GM12872 (cell line): ENCODE measurements around the gene ABHD6.

Source experiments
- TF ChIP-seq, protein P1 (sequence below): IDR thresholded peaks from 3 replicates; pipeline ENCODE4 v1.5.1; 2011; ENCODE audit warnings: low read depth, mild to moderate bottlenecking, low read length, moderate library complexity; ENCODE audit not compliant: insufficient read depth

The ABHD6 gene

DNA sequence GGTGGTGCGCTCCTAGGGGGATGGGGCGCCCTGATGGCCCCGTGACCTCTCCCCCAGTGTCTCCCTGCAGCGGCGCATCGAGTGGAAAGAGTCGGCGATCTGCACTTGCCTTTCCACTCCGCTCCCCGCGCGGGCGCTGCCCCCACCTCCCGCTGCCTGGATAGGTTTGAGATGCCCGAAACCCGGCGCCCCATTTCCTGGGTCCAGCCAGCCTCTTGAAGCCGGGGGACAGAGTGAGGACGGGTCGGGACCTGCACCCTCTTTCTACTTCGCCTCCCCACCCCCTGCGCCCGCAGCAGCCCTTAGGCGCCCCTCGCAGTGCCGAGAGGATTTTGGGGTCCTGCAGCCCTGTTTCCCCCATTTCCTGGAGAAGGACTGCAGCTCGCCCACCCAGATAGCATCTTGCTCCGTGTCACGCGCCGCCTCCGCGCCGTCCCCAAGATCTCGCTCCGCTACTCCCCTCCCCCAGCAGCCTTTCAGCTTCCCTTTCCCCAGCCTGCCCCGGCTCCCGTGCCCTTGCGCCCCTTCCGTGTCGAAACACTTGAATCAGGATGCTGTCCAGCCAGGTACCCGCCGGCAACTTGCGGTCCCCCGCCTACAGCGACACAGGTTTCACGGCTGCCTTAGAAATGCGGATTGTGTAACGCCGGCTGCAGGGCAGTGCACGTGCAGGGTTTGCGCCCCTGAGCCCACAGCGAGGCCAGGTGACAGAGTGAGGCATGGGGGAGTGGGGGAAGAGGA, 519 bp downstream of the ABHD6 start:
- TF ChIP-seq, protein P1, sequence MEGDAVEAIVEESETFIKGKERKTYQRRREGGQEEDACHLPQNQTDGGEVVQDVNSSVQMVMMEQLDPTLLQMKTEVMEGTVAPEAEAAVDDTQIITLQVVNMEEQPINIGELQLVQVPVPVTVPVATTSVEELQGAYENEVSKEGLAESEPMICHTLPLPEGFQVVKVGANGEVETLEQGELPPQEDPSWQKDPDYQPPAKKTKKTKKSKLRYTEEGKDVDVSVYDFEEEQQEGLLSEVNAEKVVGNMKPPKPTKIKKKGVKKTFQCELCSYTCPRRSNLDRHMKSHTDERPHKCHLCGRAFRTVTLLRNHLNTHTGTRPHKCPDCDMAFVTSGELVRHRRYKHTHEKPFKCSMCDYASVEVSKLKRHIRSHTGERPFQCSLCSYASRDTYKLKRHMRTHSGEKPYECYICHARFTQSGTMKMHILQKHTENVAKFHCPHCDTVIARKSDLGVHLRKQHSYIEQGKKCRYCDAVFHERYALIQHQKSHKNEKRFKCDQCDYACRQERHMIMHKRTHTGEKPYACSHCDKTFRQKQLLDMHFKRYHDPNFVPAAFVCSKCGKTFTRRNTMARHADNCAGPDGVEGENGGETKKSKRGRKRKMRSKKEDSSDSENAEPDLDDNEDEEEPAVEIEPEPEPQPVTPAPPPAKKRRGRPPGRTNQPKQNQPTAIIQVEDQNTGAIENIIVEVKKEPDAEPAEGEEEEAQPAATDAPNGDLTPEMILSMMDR = no peak

DNA sequence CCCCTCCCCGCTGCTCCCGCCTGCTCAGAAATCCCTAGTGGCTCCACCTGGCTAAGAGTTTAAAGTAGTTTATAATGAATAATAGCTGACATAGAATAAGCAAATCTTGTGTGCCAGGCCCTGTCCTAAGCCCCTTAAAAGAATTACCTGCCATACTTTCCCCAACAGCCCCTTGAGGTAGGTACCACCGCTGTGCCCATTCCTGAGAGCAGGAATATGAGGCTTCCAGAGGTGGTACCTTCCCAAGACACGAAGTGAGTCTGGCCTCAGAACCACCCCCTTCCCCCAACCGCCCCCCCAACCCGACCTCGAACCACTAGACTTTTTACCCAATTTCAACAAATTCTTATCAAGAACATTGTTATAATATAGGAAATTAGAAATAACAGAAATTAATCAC, 1.2 kb downstream of the ABHD6 start:
- TF ChIP-seq, protein P1 = no peak

DNA sequence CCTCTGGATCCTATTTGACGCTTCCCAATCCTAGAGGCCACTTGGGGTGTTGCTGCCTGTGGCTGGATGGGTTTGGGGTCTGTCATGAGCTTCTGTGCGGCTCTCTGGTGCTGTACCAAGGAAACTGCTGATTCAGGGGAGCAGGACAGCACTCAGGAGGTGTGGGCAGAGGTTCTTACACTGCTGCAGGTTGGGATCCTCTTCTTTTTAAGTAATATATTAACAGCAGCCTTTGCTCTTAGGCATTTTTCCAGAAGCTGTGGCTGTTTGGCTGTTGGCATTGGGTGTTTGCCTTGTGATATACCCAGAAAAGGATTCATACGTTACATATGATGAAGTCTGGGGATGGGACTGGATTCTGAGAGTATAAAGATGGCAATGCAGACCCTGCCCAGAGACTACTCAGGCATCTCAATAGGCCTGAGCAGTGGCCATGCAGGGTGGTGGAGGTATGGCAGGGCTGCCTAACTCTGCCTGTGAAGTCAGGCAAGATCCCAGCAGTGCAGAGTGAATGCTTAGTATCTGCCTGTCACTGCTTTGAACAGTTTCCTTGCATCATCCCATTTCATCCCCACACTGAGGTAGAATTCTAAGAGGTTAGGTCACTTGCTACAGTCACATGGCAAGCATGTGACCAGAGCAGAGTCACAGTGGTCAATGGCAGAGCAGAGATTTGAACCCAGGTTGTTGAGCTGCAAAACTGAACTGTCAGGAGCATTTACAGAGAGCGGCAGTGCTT, 3.9 kb downstream of the ABHD6 start:
- TF ChIP-seq, protein P1 = 0 out of 3 replicates have a peak, but pooled peaks have one; percentile 9

DNA sequence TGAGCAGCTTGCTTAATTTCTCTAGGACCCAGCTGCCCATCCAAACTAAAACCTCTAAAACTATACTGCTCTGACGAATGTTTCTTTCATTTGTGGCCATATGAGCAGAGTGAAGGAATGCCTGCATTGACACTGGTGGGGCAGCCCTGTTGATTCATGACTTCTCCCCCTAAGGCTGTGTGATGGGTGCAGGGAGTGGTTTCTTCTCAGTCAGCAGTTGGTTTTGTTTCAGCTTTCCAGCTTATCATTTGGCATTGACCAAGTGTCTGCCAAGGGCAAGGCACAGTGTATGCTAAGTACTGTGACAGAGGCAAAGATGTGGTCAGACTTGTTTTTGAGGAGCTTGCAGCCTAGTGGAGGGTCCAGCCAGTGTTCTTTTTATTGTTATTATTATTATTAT, 4.7 kb downstream of the ABHD6 start:
- TF ChIP-seq, protein P1 = no peak

DNA sequence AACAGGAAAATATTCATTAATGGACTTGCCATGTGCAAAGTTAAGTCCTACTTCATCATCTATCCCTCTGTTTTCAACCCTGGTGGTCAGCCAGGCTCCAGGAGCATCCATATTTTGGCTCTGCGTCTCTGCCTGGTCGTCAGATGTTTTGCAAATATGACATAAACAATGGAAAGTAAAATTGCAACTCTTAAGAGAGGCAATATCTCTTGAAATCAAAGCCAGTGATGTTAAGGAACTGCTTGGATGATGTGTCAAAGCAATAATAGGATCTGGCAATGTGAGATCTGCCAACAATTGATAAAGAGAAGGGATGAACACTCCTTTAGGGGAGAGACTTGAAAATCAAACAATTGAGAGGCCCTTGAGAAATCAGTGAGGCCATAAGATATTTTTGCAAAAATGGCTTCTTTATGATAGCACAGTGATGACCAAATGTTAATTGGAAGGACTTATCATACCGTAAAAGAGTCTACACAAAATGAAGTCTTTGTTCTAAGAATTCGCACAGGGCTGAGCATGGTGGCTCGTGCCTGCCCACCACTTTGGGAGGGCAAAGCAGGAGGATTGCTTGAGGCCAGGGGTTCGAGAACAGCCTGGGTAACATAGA, 6.5 kb downstream of the ABHD6 start:
- TF ChIP-seq, protein P1 = no peak

DNA sequence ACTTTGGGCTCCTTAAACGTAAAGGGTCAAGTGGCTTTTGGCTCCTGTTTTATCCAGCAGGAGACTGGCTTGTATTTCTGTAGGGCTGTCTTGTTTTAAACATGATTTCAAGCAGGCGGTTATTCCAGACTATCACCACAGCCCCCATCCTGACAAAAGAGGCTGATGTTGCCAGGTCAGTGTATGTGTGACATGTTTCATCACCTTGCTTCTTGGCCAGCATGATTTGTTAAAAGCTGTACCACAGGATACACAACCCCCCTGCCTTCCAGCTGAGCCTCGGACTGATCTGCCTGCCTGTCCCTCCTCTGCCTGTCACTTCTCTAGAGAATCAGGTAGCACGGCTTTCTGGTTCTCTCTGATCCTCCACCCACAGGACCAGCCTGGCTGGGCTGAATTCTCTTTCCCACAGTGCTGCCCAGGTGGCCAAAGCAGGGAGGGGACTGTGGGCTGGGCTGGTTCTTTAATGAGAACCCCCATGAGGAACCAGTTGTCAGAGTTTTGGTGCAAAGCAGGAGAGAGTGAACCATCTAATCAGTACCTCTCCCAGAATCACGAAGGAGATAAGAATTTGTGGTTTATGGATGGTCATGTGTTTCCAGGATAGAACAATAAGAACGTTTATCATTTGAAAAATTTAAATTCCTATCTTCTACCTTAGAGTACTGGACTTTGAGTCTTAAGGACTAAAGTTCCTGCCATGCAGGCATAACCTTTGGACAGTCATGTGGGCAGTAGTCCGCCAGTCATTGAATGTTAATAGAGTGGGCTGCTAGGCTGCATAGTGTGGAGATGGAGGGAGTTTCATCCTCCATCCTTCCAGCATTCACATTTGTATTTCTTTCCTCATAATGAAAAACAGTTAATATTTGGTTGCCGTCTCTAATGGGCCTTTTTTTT, 8.8 kb downstream of the ABHD6 start:
- TF ChIP-seq, protein P1 = no peak
